ENCODE results near the gene PTPN5.
"Not testable (repeated sequence)": the region's sequence is repeated elsewhere in the genome, so short reads cannot be mapped to it uniquely, and the experiment has no call there.

The PTPN5 gene

GRCh38 chr11:18791207-18791968, at the start of gene PTPN5:
Gene PTPN5, minus strand, starts transcription at chr11:18791798. Its CDS starts 19,840 bp downstream, at chr11:18771958.
- no peak for DNase-seq

GRCh38 chr11:18836417-18836816, 44.8 kb upstream of the PTPN5 start:
- no peak for DNase-seq

GRCh38 chr11:18834754-18835466, 43.3 kb upstream of the PTPN5 start:
- no peak for DNase-seq

- not testable (repeated sequence) for DNase-seq
Observed at GRCh38 chr11:18820160-18820559, 28.6 kb upstream of the PTPN5 start.

- no peak for DNase-seq
Observed at GRCh38 chr11:18804199-18804999, 12.8 kb upstream of the PTPN5 start.

- DNase-seq, result peak; percentile 23
Observed at GRCh38 chr11:18802381-18803257, 11.0 kb upstream of the PTPN5 start.

- no peak for DNase-seq
Observed at GRCh38 chr11:18798799-18799469, 7.3 kb upstream of the PTPN5 start.

GRCh38 chr11:18794956-18795355, 3.4 kb upstream of the PTPN5 start:
- no peak for DNase-seq

GRCh38 chr11:18792827-18793226, 1.2 kb upstream of the PTPN5 start:
- DNase-seq, result no peak

GRCh38 chr11:18791969-18792628, 501 bp upstream of the PTPN5 start:
- no peak for DNase-seq

GRCh38 chr11:18790883-18791206, 753 bp downstream of the PTPN5 start:
- no peak for DNase-seq

- DNase-seq, result no peak
Observed at GRCh38 chr11:18789942-18790341, 1.7 kb downstream of the PTPN5 start.

- no peak for DNase-seq
Observed at GRCh38 chr11:18785411-18785810, 6.2 kb downstream of the PTPN5 start.

- no peak for DNase-seq
Observed at GRCh38 chr11:18780896-18781295, 10.7 kb downstream of the PTPN5 start.

- no peak for DNase-seq
Observed at GRCh38 chr11:18780329-18780728, 11.3 kb downstream of the PTPN5 start.

GRCh38 chr11:18778468-18778867, 13.1 kb downstream of the PTPN5 start:
- no peak for DNase-seq

- no peak for DNase-seq
Observed at GRCh38 chr11:18776324-18776723, 15.3 kb downstream of the PTPN5 start.

- no peak for DNase-seq
Observed at GRCh38 chr11:18775492-18776292, 15.9 kb downstream of the PTPN5 start.

- DNase-seq, result no peak
Observed at GRCh38 chr11:18774801-18775200, 16.8 kb downstream of the PTPN5 start.

GRCh38 chr11:18773681-18774080, 17.9 kb downstream of the PTPN5 start:
- DNase-seq, result no peak

GRCh38 chr11:18773104-18773503, 18.5 kb downstream of the PTPN5 start:
- no peak for DNase-seq

Data from DMS79 treated with DMSO at 0.1 percent for 48 hours (cell line).